Measurements from ENCODE around the gene RPL7A.
"Not testable (repeated sequence)": the region's sequence is repeated elsewhere in the genome, so short reads cannot be mapped to it uniquely, and the experiment has no call there.

Gene RPL7A

DNA sequence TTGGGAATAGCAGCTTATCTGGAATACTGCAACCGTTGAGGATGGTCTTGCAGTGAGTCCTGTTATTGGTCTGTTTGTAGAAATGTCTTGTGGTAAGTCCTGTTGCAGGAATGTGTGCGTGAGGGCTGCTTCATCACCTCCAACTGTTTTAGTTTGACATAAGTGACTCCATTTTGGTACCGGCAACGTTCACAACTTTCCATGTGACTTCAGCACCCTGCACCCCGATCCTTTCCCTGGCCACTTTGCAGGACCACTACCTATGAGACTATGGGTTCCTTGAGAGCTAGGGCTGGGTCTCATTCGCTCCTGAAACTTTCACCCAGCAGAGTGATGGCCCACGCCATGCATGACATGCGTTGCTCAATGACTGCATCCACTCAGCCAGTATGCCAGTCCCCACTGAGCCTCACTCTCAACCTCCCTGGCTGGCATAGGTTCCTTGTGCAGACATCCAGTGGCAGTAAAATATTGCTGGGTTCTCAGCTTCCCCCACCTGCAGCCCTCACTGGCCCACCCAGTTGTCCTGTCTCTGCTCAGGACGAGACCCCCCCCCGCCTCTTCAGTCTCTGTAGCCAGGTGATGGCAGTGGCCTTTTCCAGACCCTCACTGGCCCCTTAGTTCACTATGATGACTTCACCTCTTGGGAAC, 20.1 kb upstream of the RPL7A start:
- no peak for DNase-seq (ENCODE audit: low read depth, low spot score)

DNA sequence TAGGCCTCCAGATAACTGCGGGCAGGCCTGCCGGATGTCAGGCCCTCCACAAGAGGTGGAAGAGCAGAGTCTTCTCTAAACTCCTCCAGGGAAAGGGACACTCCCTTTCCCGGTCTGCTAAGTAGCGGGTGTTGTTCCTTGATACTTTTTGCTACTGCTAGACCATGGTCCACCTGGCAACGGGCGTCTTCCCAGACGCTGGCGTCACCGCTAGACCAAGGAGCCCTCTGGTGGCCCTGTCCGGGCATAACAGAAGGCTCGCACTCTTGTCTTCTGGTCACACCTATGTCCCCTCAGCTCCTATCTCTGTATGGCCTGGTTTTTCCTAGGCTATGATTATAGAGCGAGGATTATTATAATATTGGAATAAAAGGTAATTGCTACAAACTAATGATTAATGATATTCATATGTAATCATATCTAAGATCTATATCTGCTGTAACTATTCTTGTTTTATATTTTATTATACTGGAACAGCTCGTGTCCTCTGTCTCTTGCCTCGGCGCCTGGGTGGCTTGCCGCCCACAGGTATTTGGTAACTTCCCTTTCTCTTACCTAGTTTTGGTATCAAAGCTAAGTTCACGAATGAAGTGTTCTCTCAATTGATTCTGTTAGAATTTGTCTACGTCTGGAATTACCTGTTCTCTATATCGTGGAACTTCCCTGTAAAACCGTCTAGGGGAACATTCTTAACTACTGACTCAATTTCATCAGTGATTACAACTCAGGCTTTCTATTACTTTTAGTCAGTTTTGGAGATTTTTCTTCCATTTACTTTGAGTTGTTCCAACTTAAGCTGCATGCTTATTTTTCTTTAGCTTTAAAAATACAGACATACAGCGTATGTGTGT, 18.5 kb upstream of the RPL7A start:
- DNase-seq (ENCODE audit: low read depth, low spot score), result not testable (repeated sequence)

DNA sequence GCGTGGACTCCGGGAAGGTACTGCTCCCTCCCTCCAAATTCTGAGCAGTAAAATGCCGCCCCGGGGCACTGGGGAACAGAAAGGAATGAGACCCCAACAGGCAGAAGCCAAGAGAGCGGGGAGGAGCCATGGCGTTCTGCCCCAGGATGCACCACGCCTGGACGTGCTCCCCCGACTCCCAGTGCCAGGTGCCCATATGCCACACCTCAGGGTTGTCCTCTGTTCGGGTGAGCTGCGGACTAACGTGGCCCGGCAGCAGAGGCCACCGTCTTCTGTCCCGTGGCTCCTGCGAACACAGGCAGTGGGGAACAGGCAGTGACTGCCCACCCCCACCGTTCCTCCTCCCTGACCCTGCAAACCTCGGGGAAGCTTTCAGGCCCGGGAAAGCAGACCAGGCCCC, 16.8 kb upstream of the RPL7A start:
- DNase-seq (ENCODE audit: low read depth, low spot score), result no peak

DNA sequence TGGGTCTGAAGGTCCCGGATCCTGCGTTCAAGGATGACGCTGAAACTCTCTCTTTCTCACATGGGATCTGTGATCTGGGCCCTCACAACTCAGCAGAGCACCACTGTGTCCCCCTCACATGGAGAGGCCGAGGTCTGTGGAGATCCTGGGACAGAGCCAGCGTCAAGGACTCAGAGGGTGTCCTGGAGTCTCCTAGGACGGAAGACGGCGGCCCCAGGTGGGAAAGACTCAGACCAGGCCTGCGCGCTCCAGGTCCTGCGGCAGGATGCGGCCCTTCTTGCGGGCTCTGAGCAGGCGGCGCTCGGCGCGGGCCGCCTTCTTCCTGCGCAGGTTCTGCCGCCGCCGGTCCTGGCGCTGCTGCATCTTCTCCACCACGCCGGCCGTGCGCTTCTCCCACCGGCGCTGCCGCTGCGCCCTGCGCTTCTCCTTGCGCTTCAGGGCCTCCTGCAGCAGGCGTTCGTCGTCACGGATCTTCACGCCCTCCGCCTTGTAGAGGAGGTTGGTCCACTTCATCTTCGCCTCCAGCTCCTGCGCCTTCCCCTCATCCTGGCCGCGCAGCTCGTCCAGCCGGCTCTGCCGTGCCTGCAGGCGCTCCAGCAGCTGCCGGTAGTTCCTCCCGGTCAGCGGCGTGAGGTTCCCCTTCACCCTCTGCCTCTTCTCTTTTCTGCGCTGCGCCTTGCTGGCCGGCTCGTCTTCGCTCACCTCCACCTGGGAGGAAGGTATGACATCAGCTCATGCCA, 16.2 kb upstream of the RPL7A start:
- DNase-seq (ENCODE audit: low read depth, low spot score), result no peak

DNA sequence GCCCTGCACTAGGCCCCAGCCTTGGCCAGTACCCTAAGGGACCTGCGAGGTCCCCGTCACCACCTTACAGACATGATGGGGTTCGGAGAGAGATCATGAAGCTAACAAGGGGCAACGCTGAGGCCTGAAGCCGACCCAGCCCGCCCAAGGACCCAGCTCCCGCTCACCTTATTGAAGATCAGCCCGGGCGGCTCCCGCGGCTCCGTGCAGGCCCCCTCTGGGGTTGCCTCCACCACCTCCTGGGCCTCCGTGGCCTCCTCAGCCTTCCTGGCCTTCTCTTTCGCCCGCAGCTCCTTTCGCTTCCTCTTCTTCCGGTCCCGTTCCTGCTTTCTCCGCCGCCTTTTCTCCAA, 15.7 kb upstream of the RPL7A start:
- DNase-seq (ENCODE audit: low read depth, low spot score), result no peak

DNA sequence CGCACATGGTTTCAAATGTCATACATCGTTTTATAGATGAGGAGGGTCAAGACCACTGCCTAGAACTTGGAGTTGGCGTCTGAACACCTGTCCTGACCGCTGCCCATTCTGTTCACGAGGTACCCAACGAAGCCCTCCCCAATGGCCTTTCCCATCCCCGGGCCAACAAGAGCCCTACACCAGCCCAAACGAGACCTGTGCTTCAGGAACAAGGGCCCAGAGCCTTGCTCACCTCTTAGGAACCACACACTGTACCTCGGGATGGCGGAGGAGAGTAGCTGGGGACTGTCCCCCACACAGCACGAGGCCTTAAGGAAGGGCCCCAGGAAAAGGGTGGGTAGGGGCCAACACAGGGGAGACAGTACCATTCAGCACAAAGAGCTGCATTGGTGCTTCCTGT, 15.0 kb upstream of the RPL7A start:
- no peak for DNase-seq (ENCODE audit: low read depth, low spot score)

DNA sequence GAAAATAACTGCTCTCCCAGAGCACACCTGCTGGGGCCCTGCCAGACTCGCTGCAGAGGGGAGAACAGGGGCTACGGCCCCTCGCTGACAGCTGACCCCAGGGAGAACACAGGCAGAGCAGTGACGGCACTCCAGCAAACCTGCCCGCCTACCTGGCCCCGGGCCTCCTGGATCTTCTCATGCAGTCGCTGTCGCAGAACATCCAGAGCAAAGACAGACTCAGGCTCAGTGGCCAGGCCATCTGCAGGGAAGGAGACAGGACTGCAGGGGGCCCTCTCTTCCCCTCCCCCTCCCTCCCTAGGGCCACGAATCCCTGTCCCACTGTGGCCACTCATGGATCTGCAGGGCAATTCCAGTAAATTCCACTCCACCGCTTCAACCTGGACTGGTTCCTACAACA, 14.5 kb upstream of the RPL7A start:
- no peak for DNase-seq (ENCODE audit: low read depth, low spot score)

DNA sequence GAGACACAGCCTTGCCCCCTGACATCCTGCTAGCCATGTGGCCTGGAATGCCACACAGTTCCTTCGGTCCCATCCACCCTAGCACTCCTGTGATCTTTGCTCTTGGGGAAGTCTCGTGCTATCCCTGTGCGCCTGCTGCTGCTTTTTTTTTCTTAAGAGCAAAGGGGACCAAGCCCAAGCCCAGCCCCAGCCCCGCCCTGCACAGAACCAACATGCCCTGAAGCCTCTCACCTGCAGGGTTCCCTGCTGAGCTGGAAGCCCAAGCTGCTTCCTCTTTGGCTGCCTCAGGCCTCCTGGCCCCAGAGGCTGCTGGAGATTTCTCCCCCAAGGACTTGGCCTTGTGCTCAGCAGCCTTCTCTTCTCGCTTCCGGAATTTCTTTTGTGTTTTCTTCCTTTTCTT, 13.9 kb upstream of the RPL7A start:
- no peak for DNase-seq (ENCODE audit: low read depth, low spot score)

DNA sequence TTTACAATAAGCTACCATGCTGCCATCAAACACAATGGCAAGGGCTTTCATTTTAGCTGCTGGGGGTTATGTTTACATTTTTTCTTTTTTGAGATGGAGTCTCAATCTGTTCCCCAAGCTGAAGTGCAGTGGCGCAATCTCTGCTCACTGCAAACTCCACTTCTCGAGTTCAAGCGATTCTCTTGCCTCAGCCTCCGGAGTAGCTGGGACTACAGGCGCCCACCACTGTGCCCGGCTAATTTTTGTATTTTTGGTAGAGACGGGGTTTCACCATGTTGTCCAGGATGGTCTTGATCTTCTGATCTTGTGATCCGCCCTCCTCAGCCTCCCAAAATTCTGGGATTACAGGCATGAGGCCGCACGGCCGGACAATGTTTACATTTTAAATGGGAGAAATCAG, 13.1 kb upstream of the RPL7A start:
- DNase-seq (ENCODE audit: low read depth, low spot score), result not testable (repeated sequence)

DNA sequence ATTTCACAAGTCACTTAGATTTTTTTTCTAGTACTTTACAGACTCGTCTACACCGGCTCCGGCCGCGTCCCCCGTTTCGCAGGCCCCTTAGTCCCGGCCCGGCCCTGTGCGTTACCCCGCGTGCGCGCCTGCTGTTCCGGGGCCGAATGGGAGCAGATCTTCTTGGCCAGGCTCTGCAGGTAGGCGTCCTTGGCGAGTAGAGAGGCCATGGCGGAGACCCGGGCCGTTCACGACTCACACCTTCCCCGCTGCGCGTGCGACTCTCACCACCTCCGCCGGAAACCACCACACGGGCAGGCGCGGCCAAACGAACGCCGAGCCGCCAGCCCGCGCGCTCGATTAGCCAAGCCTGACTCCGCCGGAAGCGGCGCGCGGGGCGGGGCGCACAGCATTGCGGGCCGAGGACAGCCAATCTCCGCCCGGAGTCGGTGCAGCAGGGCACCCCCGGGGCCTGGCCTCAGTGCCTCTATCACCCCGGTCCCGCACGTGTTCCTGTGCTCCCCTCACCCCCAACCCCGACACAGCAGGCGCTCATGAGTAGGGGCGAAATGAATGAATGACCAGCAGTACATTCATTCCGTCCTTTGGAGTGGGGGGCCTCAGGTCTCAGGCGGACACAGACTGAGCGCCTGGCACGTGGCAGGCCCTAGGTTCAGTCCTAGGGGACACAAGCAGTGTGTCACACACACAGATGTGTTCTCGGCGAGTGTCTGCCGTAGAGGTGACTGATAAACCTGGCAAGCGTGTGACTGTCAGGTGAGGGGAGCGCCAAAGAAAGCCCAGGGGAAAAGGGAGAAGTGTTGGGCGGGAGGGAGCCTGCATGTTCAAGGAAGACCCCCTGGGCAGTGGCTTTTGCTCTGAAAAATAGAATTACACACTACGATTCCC, 11.8 kb upstream of the RPL7A start, which contains the start of gene SURF6:
Gene SURF6 (minus strand): TSS at position 265 of the 888 bp plus-strand sequence. CDS start 56 bp downstream, at position 209.
- no peak for DNase-seq (ENCODE audit: low read depth, low spot score)

DNA sequence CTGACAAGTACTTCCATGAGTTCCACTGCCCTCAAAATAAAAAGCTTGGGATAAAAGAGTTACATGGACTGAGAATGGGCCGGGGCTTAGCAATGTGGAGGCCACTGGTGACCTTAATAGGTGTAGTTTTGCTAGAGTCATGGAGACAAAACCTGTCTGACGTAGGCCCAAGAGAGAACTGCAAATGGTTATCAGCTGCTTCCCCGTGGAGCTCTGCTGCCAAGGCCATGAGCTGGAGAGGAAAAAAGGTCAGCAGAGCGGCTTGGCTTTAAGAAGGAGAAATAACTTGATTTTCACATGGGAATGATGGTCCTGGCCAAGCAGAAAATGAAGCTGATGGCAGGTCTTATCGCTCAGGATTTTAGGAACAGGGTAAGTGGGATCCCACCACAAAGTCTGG, 8.4 kb upstream of the RPL7A start:
- no peak for DNase-seq (ENCODE audit: low read depth, low spot score)

DNA sequence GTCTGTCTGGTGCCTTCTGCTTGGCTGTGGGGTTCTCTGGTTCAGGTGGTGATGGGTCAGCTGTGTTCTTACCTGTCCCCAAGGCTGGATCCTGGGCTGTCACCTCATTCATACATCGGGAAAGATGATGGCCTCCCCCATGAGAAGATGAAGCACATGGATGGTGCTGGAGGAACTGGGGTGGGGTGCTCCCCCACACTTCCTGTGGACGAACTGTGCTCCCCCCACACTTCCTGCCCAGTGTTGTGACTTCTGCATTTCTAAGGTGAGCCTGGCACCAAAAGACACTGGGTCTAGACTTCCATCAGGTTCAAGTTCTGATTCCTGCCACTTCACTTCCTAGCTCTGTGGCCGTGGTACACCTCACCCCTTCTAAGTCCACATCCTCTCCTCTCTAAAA, 7.8 kb upstream of the RPL7A start:
- DNase-seq (ENCODE audit: low read depth, low spot score), result no peak

DNA sequence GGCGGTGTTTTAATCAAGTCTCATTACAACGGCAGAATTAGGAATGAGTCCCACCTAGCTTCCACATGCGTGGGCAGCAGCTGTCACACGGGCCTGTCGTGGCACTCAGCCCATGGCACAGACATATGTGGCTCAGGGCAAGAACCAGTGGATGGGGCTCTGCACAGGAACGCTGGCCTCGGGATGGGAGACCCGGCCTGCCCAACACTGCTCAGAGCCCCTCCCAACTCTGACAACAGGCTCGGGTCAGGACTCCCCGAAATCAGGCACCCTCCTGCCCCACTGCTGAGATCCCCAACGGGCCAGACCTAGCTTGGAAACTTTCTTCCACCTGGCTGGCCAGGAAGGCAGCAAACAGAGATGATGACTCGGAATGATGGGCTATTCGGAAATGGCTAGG, 7.1 kb upstream of the RPL7A start:
- DNase-seq (ENCODE audit: low read depth, low spot score), result no peak

DNA sequence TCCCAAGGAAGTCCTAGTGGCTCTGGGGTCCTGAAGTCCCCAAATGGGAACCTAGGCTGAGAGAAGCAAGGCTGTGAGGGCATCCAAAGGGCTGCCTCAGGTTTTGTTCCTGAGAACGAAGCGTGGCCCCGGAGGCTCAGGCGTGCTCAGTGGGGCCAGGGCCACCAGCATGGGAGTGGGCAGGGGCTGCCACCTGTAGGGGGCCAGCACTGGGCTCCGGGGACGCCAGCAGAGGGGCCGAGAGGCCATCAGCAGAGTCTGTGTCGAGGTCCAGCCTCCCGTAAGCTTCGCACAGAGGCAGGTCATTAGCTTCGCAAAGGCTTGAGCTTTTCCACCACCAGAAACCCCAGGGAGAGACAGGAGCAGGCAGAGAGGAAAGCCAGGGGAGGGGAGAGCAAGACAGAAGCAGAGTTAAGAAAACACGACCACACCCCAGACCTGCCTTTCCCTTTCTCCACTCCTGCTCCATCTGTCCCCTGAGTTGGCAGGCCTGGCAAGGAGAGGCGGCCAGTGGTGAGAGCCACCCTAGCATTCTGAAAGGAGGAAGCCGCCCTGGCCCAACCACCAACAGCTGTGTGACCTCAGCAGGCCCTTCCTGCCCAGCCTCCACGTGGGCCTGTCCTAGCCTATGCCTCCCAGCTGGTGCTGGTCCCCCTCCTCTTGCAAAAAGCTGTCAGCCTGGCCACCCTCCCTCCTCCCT, 6.5 kb upstream of the RPL7A start:
- DNase-seq (ENCODE audit: low read depth, low spot score), result no peak

DNA sequence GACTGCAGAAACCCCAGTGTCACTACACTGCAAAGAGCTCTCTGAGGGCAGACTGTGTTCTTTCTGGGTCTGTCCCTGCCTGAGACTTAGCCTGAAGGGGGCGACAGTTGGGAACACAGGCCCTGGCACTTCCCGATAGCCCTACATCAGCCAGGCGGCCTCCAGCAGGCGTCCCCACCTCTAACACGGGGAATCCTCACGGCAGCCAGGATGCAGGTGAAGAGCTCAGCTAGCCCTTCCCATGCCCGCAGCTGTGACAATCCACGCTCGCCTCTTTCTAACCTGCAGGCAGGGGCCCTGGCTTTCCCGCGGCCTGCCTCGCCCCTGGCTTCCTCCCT, 6.0 kb upstream of the RPL7A start:
- no peak for DNase-seq (ENCODE audit: low read depth, low spot score)

DNA sequence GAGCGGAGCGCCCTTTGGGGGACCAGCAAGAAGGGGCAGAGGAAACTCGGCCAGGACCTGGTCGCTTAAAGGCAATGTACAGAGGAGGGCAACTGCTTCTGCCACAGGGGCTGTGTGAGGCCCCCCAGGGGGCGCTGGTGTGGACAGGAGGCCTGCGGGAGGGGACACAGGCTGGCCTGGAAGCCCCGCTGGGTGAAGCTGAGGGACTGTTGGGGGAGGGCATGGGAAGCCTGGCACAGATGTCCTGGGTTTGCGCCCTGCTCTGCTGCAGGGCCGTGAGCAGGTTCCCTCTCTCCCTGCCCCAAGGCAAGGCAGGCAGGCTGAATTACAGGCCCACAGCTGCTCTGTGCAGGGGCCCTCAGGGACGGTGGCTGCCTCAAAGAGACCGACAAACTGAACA, 5.4 kb upstream of the RPL7A start:
- no peak for DNase-seq (ENCODE audit: low read depth, low spot score)

DNA sequence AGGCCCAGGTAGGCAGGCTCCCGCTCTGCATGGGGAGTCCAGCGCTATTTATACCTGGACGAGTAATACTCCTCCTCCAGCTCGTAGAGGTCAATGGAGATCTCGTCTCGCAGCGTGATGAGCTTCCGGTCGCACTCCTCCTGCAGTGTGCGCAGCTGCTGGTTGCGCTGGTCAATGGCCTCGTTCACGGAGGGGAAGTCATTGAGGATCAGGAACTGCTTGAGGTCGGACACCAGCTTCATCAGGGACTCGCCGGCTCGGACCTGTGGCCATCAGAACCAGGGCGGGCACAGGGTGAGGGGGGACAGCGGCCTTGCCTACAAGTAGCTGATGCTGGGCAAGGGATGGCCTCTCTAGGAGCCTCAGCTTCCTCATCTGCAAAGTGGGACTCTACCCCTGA, 3.9 kb upstream of the RPL7A start:
- no peak for DNase-seq (ENCODE audit: low read depth, low spot score)

DNA sequence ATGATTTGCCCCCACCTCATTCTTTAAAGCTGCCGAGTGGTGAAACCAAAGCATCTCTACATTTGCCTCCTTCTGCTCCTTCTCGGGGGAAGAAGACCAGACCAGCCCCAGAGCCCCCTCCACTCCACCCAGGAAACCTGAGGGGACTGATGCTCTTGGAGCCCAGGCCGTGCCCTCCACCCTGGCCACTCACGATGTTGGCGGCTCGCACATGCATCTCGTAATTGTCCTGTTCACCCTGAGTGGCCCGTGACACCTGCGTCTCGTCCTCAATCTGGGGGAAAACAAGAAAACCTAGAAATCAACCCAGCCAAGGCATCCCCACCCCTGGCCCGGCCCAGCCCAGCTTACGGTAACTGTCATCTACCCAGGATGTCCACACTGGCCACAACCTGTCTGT, 3.0 kb upstream of the RPL7A start:
- no peak for DNase-seq (ENCODE audit: low read depth, low spot score)

DNA sequence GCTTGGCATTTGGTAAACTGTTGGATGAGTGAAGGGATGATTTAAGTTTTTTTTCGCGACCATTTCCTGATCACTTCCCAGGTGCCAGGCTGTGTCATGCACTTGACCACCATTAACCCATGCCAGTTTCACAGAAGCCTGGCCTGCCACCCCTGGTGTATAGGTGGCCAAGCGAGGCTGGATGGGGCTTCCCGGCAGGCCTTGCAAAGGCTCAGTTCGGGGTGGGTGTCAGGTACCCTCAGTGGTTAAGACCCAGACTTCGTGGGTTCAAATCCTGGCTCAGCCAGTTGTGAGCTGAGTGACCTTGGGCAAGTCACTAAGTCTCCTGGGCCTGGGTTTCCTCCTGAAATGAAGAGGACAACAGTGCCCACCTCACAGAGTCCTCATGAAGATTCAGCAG, 2.4 kb upstream of the RPL7A start:
- DNase-seq (ENCODE audit: low read depth, low spot score), result no peak

DNA sequence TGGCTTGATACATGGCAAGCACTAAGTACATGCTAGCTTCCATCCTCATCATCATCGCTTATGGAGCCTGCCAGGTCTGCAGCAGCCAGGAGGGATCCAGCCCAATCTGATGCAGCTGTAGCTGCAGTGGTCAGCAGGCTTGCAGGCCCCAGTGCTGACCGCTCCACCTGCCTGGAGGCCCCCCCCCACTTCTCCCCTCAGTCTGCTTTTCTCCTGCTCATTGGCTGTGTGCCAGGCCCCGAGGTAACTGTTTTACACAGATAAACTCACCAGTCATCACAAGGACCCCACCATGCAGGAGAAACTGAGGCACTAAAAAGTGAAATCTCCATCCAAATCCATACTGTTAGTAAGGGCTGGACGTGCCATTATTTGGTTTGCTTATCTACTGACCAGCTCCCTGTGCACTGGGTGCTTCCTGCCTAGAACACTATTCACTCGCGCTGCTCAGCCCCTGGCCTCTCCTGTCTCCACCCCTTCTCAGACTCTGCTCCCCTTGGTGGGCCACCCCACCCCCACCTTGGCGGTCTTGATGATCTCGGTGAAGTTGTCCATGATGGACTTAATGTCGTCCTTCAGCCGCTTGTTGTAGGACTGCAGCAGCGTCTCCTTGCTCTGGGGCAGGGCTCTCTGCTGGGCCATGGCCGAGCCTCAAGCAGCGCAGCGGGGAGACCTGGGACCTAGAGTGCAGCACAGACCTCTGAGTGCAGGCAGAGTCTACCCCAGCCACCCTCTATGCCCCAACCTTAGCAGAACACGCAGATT, 1.8 kb upstream of the RPL7A start:
- no peak for DNase-seq (ENCODE audit: low read depth, low spot score)

Measured in iPS DF 19.7 (cell line).